Kidney tubule cell (primary cell): Measurements from ENCODE around the gene OR2F1.
"Not testable (repeated sequence)": the region's sequence is repeated elsewhere in the genome, so short reads cannot be mapped to it uniquely, and the experiment has no call there.

ENCODE experiments used
- DNase-seq: peaks from one replicate; pipeline ENCODE4 v3.0.0-alpha.2; 2018; ENCODE audit warnings: low spot score

The OR2F1 gene

DNA sequence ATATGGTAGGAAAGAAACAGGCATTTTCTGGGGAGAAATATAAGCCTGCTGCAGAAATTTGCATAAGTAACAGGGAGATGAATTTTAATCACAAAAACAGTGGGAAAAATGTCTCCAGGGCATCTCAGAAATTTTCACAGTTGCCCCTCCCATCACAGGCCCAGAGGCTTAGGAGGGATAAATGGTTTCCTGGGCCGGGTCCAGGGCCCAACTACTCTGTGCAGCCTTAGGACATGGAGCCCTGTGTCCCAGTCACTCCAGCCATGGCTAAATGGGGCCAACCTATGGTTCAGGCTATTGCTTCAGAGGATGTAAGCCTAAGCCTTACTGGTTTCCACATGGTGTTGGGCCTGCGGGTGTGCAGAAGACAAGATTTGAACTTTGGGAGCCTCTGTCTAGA lies 54.7 kb downstream of the OR2F1 start:
- no peak for DNase-seq

DNA sequence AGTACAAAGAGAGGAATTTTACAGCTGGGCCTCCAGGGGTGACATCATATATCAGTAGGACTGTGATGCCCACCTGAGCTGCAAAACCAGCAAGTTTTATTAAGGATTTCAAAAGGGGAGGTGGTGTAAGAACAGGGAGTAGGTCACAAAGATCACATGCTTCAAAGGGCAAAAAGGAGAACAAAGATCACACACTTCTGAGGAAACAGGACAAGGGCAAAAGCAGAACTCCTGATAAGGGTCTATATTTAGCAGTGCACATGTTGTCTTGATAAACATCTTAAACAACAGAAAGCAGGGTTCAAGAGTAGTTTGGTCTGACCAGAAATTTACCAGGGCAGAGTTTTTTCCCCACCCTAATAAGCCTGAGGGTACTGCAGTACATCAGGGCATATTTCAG lies 55.4 kb downstream of the OR2F1 start:
- not testable (repeated sequence) for DNase-seq

DNA sequence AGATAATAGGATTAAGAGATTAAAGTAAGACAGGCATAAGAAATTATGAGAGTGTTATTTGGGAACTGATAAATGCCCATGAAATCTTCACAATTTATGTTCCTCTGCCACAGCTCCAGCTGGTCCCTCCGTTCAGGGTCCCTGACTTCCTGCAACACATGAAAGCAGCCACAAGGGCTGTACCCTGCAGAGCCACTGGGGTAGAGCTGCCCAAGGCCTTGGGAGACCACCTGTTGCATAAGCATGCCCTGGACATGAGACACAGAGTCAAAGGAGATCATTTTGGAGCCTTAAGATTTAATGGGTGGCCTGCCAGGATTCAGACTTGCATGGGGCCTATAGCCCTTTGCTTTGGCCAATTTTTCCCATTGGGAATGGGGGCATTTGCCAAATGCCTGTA lies 56.2 kb downstream of the OR2F1 start:
- DNase-seq: not testable (repeated sequence)

DNA sequence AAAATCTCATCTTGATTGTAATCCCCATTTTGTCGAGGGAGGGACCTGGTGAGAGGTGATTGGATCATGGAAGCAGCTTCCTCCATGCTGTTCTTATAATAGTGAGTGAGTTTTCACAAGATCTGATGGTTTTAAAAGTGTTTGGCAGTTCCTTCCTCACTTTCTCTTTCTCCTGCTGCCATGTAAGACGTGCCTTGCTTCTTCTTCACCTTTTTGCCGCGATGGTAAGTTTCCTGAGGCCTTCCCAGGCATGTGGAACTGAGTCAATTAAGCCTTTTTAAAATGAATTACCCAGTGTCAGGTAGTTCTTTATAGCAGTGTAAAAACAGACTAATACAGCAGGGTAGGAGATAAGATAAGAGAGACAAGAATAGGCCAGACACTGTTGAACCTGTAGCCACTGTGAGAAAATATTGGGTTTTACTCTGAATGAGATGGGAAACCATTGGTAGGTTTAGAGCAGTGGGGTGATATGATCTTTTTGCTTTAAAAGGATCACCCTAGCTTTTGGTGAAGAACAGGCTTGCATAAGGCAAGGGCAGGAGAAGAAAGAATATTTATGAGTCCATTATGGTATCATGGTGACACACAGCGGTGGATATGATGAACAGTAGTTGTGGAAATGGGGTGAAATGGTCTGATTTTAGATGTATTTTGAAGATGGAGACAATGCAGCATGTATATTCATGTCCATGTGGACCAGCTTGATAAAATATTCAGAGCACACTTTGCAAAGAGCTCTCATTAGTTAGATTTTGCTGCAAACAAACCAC lies 57.0 kb downstream of the OR2F1 start:
- no peak for DNase-seq
